Measurements from ENCODE around the gene FBXL15. TPM values are rescaled to one million over a fixed set of nuclear protein-coding genes. Genes with fewer than 3 reads are reported as not detected.
A peak's percentile ranks its signal among the peaks of the same experiment; 100 is the strongest.

The FBXL15 gene
- total RNA-seq, 4 donors from 2014 or later, result 36.9 to 57.8 (median 44.8) TPM

- Histone ChIP-seq H3K27ac (no peak overlapping the region), H3K4me3 (no peak overlapping the region), H3K27me3 (no peaks in the 10 kb centered on the region), H3K36me3 (peaks cover 0 to 88% (median 0%) of the 10 kb centered on the region in 3 donors), H3K9me3 (no peaks in the 10 kb centered on the region), H3K4me1 (no peaks in the 10 kb centered on the region)
- no peak for DNase-seq
- no peak for TF ChIP-seq POLR2A (IDR thresholded peaks at IDR 0.05)
- no peak for TF ChIP-seq CTCF (IDR thresholded peaks at IDR 0.05)
Measured at GRCh38 chr10:102379383-102379782, 41.3 kb upstream of the FBXL15 start.

- TF ChIP-seq CTCF (IDR thresholded peaks at IDR 0.05), result no peak
- TF ChIP-seq POLR2A (IDR thresholded peaks at IDR 0.05), result no peak
- H3K36me3 ChIP-seq, result peaks cover 0 to 62% (median 0%) of the 10 kb centered on the region in 3 donors
- H3K4me3 ChIP-seq, result no peak overlapping the region
- no peak overlapping the region for H3K27ac ChIP-seq
- H3K9me3 ChIP-seq, result no peaks in the 10 kb centered on the region
- DNase-seq, result no peak
- H3K4me1 ChIP-seq, result no peaks in the 10 kb centered on the region
- H3K27me3 ChIP-seq, result no peaks in the 10 kb centered on the region
Measured at GRCh38 chr10:102381983-102382382, 38.7 kb upstream of the FBXL15 start.

GRCh38 chr10:102382871-102383270 is 37.8 kb upstream of the FBXL15 start:
- Histone ChIP-seq H3K9me3 (no peaks in the 10 kb centered on the region), H3K4me1 (no peaks in the 10 kb centered on the region), H3K4me3 (no peak overlapping the region), H3K36me3 (peaks cover 0 to 53% (median 0%) of the 10 kb centered on the region in 3 donors), H3K27me3 (no peaks in the 10 kb centered on the region), H3K27ac (no peak overlapping the region)
- no peak for DNase-seq
- TF ChIP-seq POLR2A (IDR thresholded peaks at IDR 0.05) (no peak), CTCF (IDR thresholded peaks at IDR 0.05) (no peak)

- no peak overlapping the region for H3K4me3 ChIP-seq
- H3K9me3 ChIP-seq, result no peaks in the 10 kb centered on the region
- no peaks in the 10 kb centered on the region for H3K4me1 ChIP-seq
- no peak overlapping the region for H3K27ac ChIP-seq
- no peak for DNase-seq
- H3K36me3 ChIP-seq, result peaks cover 0 to 41% (median 0%) of the 10 kb centered on the region in 3 donors
- TF ChIP-seq POLR2A (IDR thresholded peaks at IDR 0.05) (no peak), CTCF (IDR thresholded peaks at IDR 0.05) (peak in 1 of 6 experiments; percentile 9)
- no peaks in the 10 kb centered on the region for H3K27me3 ChIP-seq
Measured at GRCh38 chr10:102384053-102384452, 36.6 kb upstream of the FBXL15 start.

GRCh38 chr10:102384606-102385429 is 35.8 kb upstream of the FBXL15 start:
- no peak for DNase-seq
- TF ChIP-seq CTCF (IDR thresholded peaks at IDR 0.05), result no peak
- no peak for TF ChIP-seq POLR2A (IDR thresholded peaks at IDR 0.05)
- Histone ChIP-seq H3K4me3 (no peak overlapping the region), H3K4me1 (no peaks in the 10 kb centered on the region), H3K9me3 (no peaks in the 10 kb centered on the region), H3K36me3 (peaks cover 0 to 33% (median 0%) of the 10 kb centered on the region in 3 donors), H3K27me3 (no peaks in the 10 kb centered on the region), H3K27ac (no peak overlapping the region)

Measured in Peyer's patch (tissue), 4 donors.